Measurements from ENCODE around the gene CNTROB. TPM values are rescaled to one million over a fixed set of nuclear protein-coding genes. Genes with fewer than 3 reads are reported as not detected.
A peak's percentile ranks its signal among the peaks of the same experiment; 100 is the strongest.

The CNTROB gene
- total and polyA plus RNA-seq, 12 donors = 11.8 to 85.2 (median 19.2) TPM

- Histone ChIP-seq H3K4me3 (peak overlapping the region in 2 of 4 donors; percentile 40 to 56), H3K27me3 (peaks cover 19% of the 10 kb centered on the region), H3K27ac (peak overlapping the region in 2 of 5 donors; percentile 33 to 51), H3K4me1 (replicated peaks in 1 of 2) (peaks cover 0 to 6% of the 10 kb centered on the region in 2 donors), H3K9me3 (replicated peaks in 1 of 3) (no peaks in the 10 kb centered on the region), H3K36me3 (replicated peaks in 1 of 2) (no peaks in the 10 kb centered on the region)
- DNase-seq = peak; percentile 64 to 90 (median 84)
- TF ChIP-seq CTCF (IDR thresholded peaks at IDR 0.05) (peak; percentile 82 to 96 (median 92)), POLR2A (IDR thresholded peaks at IDR 0.05) (no peak)
- intact Hi-C loops (cut with DNase I) = loop anchor here (5.0 to 10.0 kb wide), 6 partner anchors 55 to 243 kb away; partner anchors contain the start of genes CNTROB (in 1 of the 2) and TRAPPC1 (in 1 of the 2)
- WGBS, 4 donors = 4 to 10% (median 6%) methylated on average over 19 to 59 of the region's 59 CpGs
Measured at GRCh38 chr17:7989781-7990655, 58.0 kb downstream of the CNTROB start.

GRCh38 chr17:7992516-7992915 is 60.5 kb downstream of the CNTROB start:
- intact Hi-C loops (cut with DNase I) = loop anchor here (5.0 to 10.0 kb wide), 2 partner anchors 130 to 178 kb away; no protein-coding TSS in a partner anchor
- TF ChIP-seq POLR2A (IDR thresholded peaks at IDR 0.05) = no peak
- no peak for TF ChIP-seq CTCF (IDR thresholded peaks at IDR 0.05)
- WGBS, 4 donors = 69 to 83% (median 77%) methylated on average over 2 of the region's 2 CpGs
- Histone ChIP-seq H3K27me3 (peaks cover 14% of the 10 kb centered on the region), H3K36me3 (replicated peaks in 1 of 2) (no peaks in the 10 kb centered on the region), H3K27ac (no peak overlapping the region), H3K9me3 (replicated peaks in 1 of 3) (no peaks in the 10 kb centered on the region), H3K4me3 (no peak overlapping the region), H3K4me1 (replicated peaks in 1 of 2) (peaks cover 0 to 6% of the 10 kb centered on the region in 2 donors)
- peak in 1 of 7 donors; percentile 31 for DNase-seq

- Histone ChIP-seq H3K4me3 (no peak overlapping the region), H3K36me3 (replicated peaks in 1 of 2) (no peaks in the 10 kb centered on the region), H3K27me3 (peaks cover 14% of the 10 kb centered on the region), H3K9me3 (replicated peaks in 1 of 3) (no peaks in the 10 kb centered on the region), H3K4me1 (replicated peaks in 1 of 2) (peaks cover 0 to 6% of the 10 kb centered on the region in 2 donors), H3K27ac (no peak overlapping the region)
- 45 to 69% (median 59%) methylated on average over 3 of the region's 3 CpGs for WGBS, 4 donors
- no peak for TF ChIP-seq CTCF (IDR thresholded peaks at IDR 0.05)
- no peak for TF ChIP-seq POLR2A (IDR thresholded peaks at IDR 0.05)
- intact Hi-C loops (cut with DNase I) = loop anchor here (5.0 to 10.0 kb wide), 2 partner anchors 131 to 178 kb away; no protein-coding TSS in a partner anchor
- DNase-seq = peak in 1 of 7 donors; percentile 42
Measured at GRCh38 chr17:7992924-7993323, 60.9 kb downstream of the CNTROB start.

GRCh38 chr17:7993972-7994589 is 62.1 kb downstream of the CNTROB start:
- H3K27ac ChIP-seq = no peak overlapping the region
- H3K27me3 ChIP-seq = peaks cover 22% of the 10 kb centered on the region
- TF ChIP-seq POLR2A (IDR thresholded peaks at IDR 0.05) (no peak), CTCF (IDR thresholded peaks at IDR 0.05) (no peak)
- H3K36me3 ChIP-seq (replicated peaks in 1 of 2) = no peaks in the 10 kb centered on the region
- DNase-seq = no peak
- WGBS, 4 donors = 84 to 90% (median 86%) methylated on average over 27 of the region's 27 CpGs
- no peaks in the 10 kb centered on the region for H3K9me3 ChIP-seq (replicated peaks in 1 of 3)
- intact Hi-C loops (cut with DNase I) = loop anchor here (5.0 to 10.0 kb wide), 2 partner anchors 132 to 179 kb away; no protein-coding TSS in a partner anchor
- H3K4me3 ChIP-seq = no peak overlapping the region
- peaks cover 0 to 6% of the 10 kb centered on the region in 2 donors for H3K4me1 ChIP-seq (replicated peaks in 1 of 2)

Data from adrenal gland (tissue), 12 donors.